HepG2 (cell line): Measurements from ENCODE around the gene CMIP. TPM values are rescaled to one million over a fixed set of nuclear protein-coding genes. Genes with fewer than 3 reads are reported as not detected.

Source experiments
- ARNTL ChIP-seq: sonication (generic); formaldehyde crosslinking; IDR thresholded peaks from 2 replicates; pipeline ENCODE4 v1.4.0; 2020; ENCODE audit warnings: mild to moderate bottlenecking, missing genetic modification reagents
- ATF4 ChIP-seq, 2 experiments: fragments of 450-650 bp in 1 of 2; sonication (generic) in 1 of 2; formaldehyde crosslinking; IDR thresholded peaks; 2 replicates each; pipeline versions ENCODE4 v1.5.0 to v1.8.0; 2020 to 2022; ENCODE audit warnings: mild to moderate bottlenecking in 1 of 2, missing genetic modification reagents in 1 of 2
- BORCS8-MEF2B ChIP-seq: sonication (generic); formaldehyde crosslinking; IDR thresholded peaks from 2 replicates; pipeline ENCODE4 v1.8.0; 2022; ENCODE audit warnings: mild to moderate bottlenecking, missing genetic modification reagents
- FOXK2 ChIP-seq: fragments of 450-650 bp; IDR thresholded peaks from 2 replicates; pipeline ENCODE4 v1.6.1; 2016
- FOXP1 ChIP-seq, 2 experiments: fragments of 450-650 bp in 1 of 2; IDR thresholded peaks; 2 replicates each; pipeline ENCODE4 v1.6.1; 2017 to 2018; ENCODE audit warnings: antibody characterized with exemption in 1 of 2
- GATAD2A ChIP-seq: IDR thresholded peaks from 2 replicates; pipeline ENCODE4 v1.6.1; 2016
- JUND ChIP-seq: sonication (generic); formaldehyde crosslinking; IDR thresholded peaks from 2 replicates; pipeline ENCODE4 v1.8.0; 2022; ENCODE audit warnings: mild to moderate bottlenecking, missing genetic modification reagents
- KAT2B ChIP-seq: fragments of 150-350 bp; IDR thresholded peaks from 2 replicates; pipeline ENCODE4 v1.6.1; 2014; ENCODE audit warnings: low read depth, low read length, borderline replicate concordance
- POLR2AphosphoS5 ChIP-seq: IDR thresholded peaks from 2 replicates; pipeline ENCODE4 v1.6.1; 2012; ENCODE audit warnings: low read depth, low read length
- RELA ChIP-seq: sonication (generic); formaldehyde crosslinking; IDR thresholded peaks from 2 replicates; pipeline ENCODE4 v1.4.0; 2020; ENCODE audit warnings: missing genetic modification reagents
- RFX3 ChIP-seq: IDR thresholded peaks from 2 replicates; pipeline ENCODE4 v1.6.1; 2016; ENCODE audit warnings: missing biosample characterization, missing genetic modification reagents
- SALL1 ChIP-seq: sonication (generic); formaldehyde crosslinking; IDR thresholded peaks from 2 replicates; pipeline ENCODE4 v1.8.0; 2022; ENCODE audit warnings: mild to moderate bottlenecking, missing genetic modification reagents
- SMAD1 ChIP-seq: sonication (generic); formaldehyde crosslinking; IDR thresholded peaks from 2 replicates; pipeline ENCODE4 v1.4.0; 2020; ENCODE audit warnings: missing genetic modification reagents, low read depth, mild to moderate bottlenecking, borderline replicate concordance
- SMAD3 ChIP-seq: sonication (generic); formaldehyde crosslinking; IDR thresholded peaks from 2 replicates; pipeline ENCODE4 v1.4.0; 2020; ENCODE audit warnings: missing genetic modification reagents
- THAP8 ChIP-seq: sonication (generic); formaldehyde crosslinking; IDR thresholded peaks from 2 replicates; pipeline ENCODE4 v1.5.1; 2020; ENCODE audit warnings: missing genetic modification reagents, mild to moderate bottlenecking, borderline replicate concordance
- ZBTB1 ChIP-seq: sonication (generic); formaldehyde crosslinking; IDR thresholded peaks from 2 replicates; pipeline ENCODE4 v1.4.0; 2020; ENCODE audit warnings: missing genetic modification reagents, borderline replicate concordance
- ZBTB38 ChIP-seq: sonication (generic); formaldehyde crosslinking; IDR thresholded peaks from 2 replicates; pipeline ENCODE4 v1.5.1; 2020; ENCODE audit warnings: mild to moderate bottlenecking, missing genetic modification reagents
- ZBTB39 ChIP-seq: sonication (generic); formaldehyde crosslinking; IDR thresholded peaks from 2 replicates; pipeline ENCODE4 v1.5.0; 2020; ENCODE audit warnings: missing genetic modification reagents
- ZFP1 ChIP-seq: IDR thresholded peaks from 2 replicates; pipeline ENCODE4 v1.6.1; 2016
- ZKSCAN8 ChIP-seq: IDR thresholded peaks from 2 replicates; pipeline ENCODE4 v1.6.1; 2016; ENCODE audit warnings: borderline replicate concordance, missing genetic modification reagents, missing compliant biosample characterization
- ZNF101 ChIP-seq: sonication (generic); formaldehyde crosslinking; IDR thresholded peaks from 2 replicates; pipeline ENCODE4 v1.4.0; 2020; ENCODE audit warnings: mild to moderate bottlenecking, low read depth, missing genetic modification reagents, borderline replicate concordance
- ZNF234 ChIP-seq: sonication (generic); formaldehyde crosslinking; conservative IDR thresholded peaks from 2 replicates; pipeline ENCODE4 v1.5.1; 2020; ENCODE audit warnings: mild to moderate bottlenecking, missing genetic modification reagents
- ZNF24 ChIP-seq: fragments of 450-650 bp; IDR thresholded peaks from 2 replicates; pipeline ENCODE4 v1.6.1; 2017; ENCODE audit warnings: antibody characterized with exemption, mild to moderate bottlenecking
- ZNF253 ChIP-seq: sonication (generic); formaldehyde crosslinking; IDR thresholded peaks from 2 replicates; pipeline ENCODE4 v1.8.0; 2022; ENCODE audit warnings: mild to moderate bottlenecking, missing genetic modification reagents, borderline replicate concordance
- ZNF274 ChIP-seq: sonication (generic); formaldehyde crosslinking; IDR thresholded peaks from 2 replicates; pipeline ENCODE4 v1.5.1; 2020; ENCODE audit warnings: mild to moderate bottlenecking, missing genetic modification reagents
- ZNF484 ChIP-seq: sonication (generic); formaldehyde crosslinking; IDR thresholded peaks from 2 replicates; pipeline ENCODE4 v1.5.1; 2020; ENCODE audit warnings: mild to moderate bottlenecking, low read depth, missing genetic modification reagents, borderline replicate concordance
- ZNF501 ChIP-seq: sonication (generic); formaldehyde crosslinking; IDR thresholded peaks from 2 replicates; pipeline ENCODE4 v1.5.1; 2020; ENCODE audit warnings: mild to moderate bottlenecking, moderate library complexity, missing genetic modification reagents
- ZNF720 ChIP-seq: sonication (generic); formaldehyde crosslinking; IDR thresholded peaks from 2 replicates; pipeline ENCODE4 v1.4.0; 2020; ENCODE audit warnings: missing genetic modification reagents
- ZNF749 ChIP-seq: sonication (generic); formaldehyde crosslinking; IDR thresholded peaks from 2 replicates; pipeline ENCODE4 v1.8.0; 2022; ENCODE audit warnings: mild to moderate bottlenecking, missing genetic modification reagents, moderate library complexity, borderline replicate concordance
- ZNF75D ChIP-seq: sonication (generic); formaldehyde crosslinking; IDR thresholded peaks from 2 replicates; pipeline ENCODE4 v1.8.1; 2023; ENCODE audit warnings: missing genetic modification reagents, mild to moderate bottlenecking, borderline replicate concordance
- ZSCAN30 ChIP-seq: sonication (generic); formaldehyde crosslinking; IDR thresholded peaks from 2 replicates; pipeline ENCODE4 v1.5.0; 2020; ENCODE audit warnings: mild to moderate bottlenecking, missing genetic modification reagents
- polyA plus RNA-seq, 8 experiments: library from polyadenylated mRNA; depleted of rRNA in 3 of 8; stranded (reverse) in 7 of 8; unstranded in 1 of 8; fragments of >200 nt; fragmentation: Illumina TruSeq in 4 of 8; extraction: Trizol in 4 of 8; gene quantifications; 2 replicates each; pipeline versions ENCODE4 v1.2.1 to v1.2.3, GENCODE V29; 2011 to 2016; ENCODE audit warnings: low read depth in 4 of 8, missing spikeins in 1 of 8, mixed read lengths in 1 of 8; ENCODE audit not compliant: insufficient read depth in 1 of 8
- total RNA-seq, 5 experiments: library from RNA; depleted of rRNA; stranded (reverse); fragments of >200 nt; fragmentation: Illumina TruSeq; extraction: Trizol; gene quantifications; 2 replicates each; pipeline ENCODE4 v1.2.3, GENCODE V29; 2016; ENCODE audit warnings: low read depth in 1 of 5

The CMIP gene
- total and polyA plus RNA-seq, 2 of the 13 experiments (the other 11 are each of a cell fraction or from before 2014, with no cell fraction given), result 10.9 to 18.1 TPM

- 0 out of 2 replicates have a peak, but pooled peaks have one; percentile 11 for TF ChIP-seq ZBTB38 (CRISPR knock-in tag)
- TF ChIP-seq ATF4 (CRISPR knock-in tag; IDR thresholded peaks at IDR 0.05), result no peak
- no peak for TF ChIP-seq KAT2B
- no peak for TF ChIP-seq ZKSCAN8
- TF ChIP-seq RFX3 (CRISPR knock-in tag), result no peak
- no peak for TF ChIP-seq SMAD3
- no peak for TF ChIP-seq RELA (CRISPR knock-in tag)
- TF ChIP-seq ZNF101 (CRISPR knock-in tag), result no peak
- TF ChIP-seq ZNF501 (CRISPR knock-in tag), result 0 out of 2 replicates have a peak, but pooled peaks have one; percentile 23
- TF ChIP-seq ZSCAN30, result no peak
- no peak for TF ChIP-seq ZNF253 (CRISPR knock-in tag)
- TF ChIP-seq ARNTL (CRISPR knock-in tag), result no peak
- TF ChIP-seq ZNF75D, result no peak
- TF ChIP-seq ZFP1, result no peak
- TF ChIP-seq JUND (CRISPR knock-in tag), result no peak
- TF ChIP-seq THAP8, result no peak
- no peak for TF ChIP-seq SMAD1
- no peak for TF ChIP-seq ZNF274 (CRISPR knock-in tag)
- no peak for TF ChIP-seq ZNF720 (CRISPR knock-in tag)
- TF ChIP-seq FOXP1 (IDR thresholded peaks at IDR 0.05), result no peak
- no peak for TF ChIP-seq FOXP1 (CRISPR knock-in tag; IDR thresholded peaks at IDR 0.05)
- TF ChIP-seq ZNF484, result no peak
- no peak for TF ChIP-seq BORCS8-MEF2B
- TF ChIP-seq ZNF24, result peak; percentile 92
- no peak for TF ChIP-seq POLR2AphosphoS5
- no peak for TF ChIP-seq ZNF234 (CRISPR knock-in tag)
- no peak for TF ChIP-seq ZBTB1 (CRISPR knock-in tag)
- no peak for TF ChIP-seq FOXK2
- TF ChIP-seq ZNF749 (CRISPR knock-in tag), result no peak
- no peak for TF ChIP-seq GATAD2A (CRISPR knock-in tag)
- no peak for TF ChIP-seq SALL1 (CRISPR knock-in tag)
- no peak for TF ChIP-seq ZBTB39
Observed at GRCh38 chr16:81569361-81570034, 124.9 kb downstream of the CMIP start (continued).
